ENCODE measurements around the gene HTR1A.
A peak's percentile ranks its signal among the peaks of the same experiment; 100 is the strongest.

Gene HTR1A

DNA sequence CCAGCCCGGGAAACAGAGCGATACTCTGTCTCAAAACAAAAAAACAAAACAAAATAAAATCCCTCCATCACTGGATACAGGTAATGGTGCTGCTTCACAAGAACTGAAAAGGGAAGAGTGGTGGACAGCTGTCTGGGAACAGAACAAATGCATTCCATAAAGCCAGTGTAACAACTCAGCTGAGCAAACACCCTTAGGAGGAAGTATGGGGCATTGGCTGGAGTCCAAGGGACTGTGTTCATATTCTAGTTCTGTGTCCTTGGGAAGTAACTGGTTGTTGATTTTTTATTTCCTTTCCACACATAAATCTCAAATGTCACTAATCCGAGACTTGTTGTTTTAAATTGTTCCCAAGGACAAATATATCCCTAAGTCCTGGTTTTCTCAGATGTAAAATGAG lies 38.3 kb downstream of the HTR1A start:
- in situ Hi-C loops (cut with HindIII; ENCODE audit: low pct_ligation_motif_present, low sequenced_read_pairs): no loop called here
- TF ChIP-seq, protein P1, sequence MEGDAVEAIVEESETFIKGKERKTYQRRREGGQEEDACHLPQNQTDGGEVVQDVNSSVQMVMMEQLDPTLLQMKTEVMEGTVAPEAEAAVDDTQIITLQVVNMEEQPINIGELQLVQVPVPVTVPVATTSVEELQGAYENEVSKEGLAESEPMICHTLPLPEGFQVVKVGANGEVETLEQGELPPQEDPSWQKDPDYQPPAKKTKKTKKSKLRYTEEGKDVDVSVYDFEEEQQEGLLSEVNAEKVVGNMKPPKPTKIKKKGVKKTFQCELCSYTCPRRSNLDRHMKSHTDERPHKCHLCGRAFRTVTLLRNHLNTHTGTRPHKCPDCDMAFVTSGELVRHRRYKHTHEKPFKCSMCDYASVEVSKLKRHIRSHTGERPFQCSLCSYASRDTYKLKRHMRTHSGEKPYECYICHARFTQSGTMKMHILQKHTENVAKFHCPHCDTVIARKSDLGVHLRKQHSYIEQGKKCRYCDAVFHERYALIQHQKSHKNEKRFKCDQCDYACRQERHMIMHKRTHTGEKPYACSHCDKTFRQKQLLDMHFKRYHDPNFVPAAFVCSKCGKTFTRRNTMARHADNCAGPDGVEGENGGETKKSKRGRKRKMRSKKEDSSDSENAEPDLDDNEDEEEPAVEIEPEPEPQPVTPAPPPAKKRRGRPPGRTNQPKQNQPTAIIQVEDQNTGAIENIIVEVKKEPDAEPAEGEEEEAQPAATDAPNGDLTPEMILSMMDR (IDR thresholded peaks at IDR 0.05; ENCODE audit: low read depth, low read length, missing control alignments): no peak
- no peak for DNase-seq

DNA sequence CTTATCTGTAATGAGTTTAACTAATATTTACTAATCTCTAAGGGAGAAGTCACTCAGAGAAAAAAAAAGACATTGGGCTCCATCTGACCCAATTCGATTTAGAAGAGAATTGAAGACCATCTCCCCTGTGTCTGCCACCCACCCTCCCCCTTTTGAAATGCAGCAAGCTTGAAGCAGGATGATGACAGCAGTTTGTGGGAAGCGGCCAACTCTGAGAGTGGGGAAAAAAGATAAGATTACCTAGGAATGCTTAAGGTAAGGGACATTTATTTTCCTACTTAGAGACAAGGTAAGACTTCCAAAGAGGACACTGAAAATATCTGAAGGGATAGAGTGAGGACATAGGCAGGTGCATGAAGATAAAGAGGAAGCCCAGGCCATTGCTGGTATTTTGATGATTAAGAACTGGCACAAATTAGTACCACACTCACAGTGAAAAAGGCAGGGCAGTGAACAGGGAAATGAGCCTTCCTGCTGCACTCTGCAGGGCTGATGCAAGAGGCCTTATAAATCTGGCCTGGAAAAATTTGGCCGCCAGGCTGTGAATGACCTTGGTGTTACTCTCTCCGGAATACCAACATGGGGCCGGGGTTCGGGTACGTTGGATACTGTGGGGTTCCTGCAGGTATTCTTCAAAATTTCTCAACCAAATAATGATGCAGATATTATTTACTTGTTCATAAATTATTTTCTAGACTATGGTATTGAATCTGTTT lies 42.3 kb downstream of the HTR1A start:
- no peaks in the 10 kb centered on the region for H3K36me3 ChIP-seq (replicated peaks)
- H3K27ac ChIP-seq: no peak overlapping the region
- H3K27me3 ChIP-seq (replicated peaks): no peaks in the 10 kb centered on the region
- DNase-seq: no peak
- TF ChIP-seq, protein P1 (IDR thresholded peaks at IDR 0.05; ENCODE audit: low read depth, low read length, missing control alignments): no peak
- in situ Hi-C loops (cut with HindIII; ENCODE audit: low pct_ligation_motif_present, low sequenced_read_pairs): no loop called here
- H3K4me3 ChIP-seq (ENCODE audit: low read depth, low read length): no peak overlapping the region

More for the DNA sequence above, 38.3 kb downstream of the HTR1A start:
- Histone ChIP-seq H3K27me3 (replicated peaks) (no peaks in the 10 kb centered on the region), H3K36me3 (replicated peaks) (no peaks in the 10 kb centered on the region), H3K27ac (no peak overlapping the region), H3K4me3 (ENCODE audit: low read depth, low read length) (no peak overlapping the region)

DNA sequence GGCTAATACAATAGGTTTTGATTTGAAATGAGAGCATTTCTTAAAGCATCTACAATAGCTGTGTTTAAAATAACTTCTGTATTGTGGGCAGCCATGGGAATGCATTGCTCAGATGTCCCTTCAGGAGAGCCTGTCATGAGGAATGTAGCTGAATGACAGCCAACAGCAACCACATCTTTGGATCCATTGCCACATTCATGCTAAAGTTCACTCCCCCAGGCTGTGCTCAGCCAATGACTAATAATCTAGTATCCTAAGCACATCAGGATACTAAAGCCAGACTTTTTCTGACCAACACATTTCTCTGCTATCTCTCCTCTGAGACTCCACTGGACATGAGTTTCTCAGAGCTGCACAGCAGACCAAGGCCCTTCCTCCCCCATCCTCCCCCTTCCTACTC lies 45.5 kb downstream of the HTR1A start:
- in situ Hi-C loops (cut with HindIII; ENCODE audit: low pct_ligation_motif_present, low sequenced_read_pairs): no loop called here
- TF ChIP-seq, protein P1 (IDR thresholded peaks at IDR 0.05; ENCODE audit: low read depth, low read length, missing control alignments): no peak
- DNase-seq: peak; percentile 18
- Histone ChIP-seq H3K4me3 (ENCODE audit: low read depth, low read length) (no peak overlapping the region), H3K27ac (no peak overlapping the region), H3K36me3 (replicated peaks) (no peaks in the 10 kb centered on the region), H3K27me3 (replicated peaks) (no peaks in the 10 kb centered on the region)

DNA sequence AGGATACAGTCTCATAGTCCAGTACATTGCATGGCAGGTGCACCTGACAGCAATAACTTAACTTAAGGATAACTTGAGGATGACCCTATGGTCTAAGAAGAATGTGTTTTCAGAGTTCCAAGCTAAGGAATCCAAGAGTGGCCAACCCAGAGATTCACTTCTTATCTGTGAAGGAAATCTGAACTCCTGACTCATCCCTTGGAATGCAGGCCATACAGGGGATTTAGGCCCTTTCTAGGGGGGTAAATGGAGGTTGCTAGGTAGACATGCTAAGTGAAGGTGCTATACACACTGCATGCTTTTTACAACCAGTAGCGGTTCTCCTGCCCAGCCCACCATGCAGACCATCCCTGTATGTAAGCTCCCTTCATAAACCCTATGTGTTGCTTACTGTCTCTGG lies 50.4 kb downstream of the HTR1A start:
- TF ChIP-seq, protein P1 (IDR thresholded peaks at IDR 0.05; ENCODE audit: low read depth, low read length, missing control alignments): no peak
- in situ Hi-C loops (cut with HindIII; ENCODE audit: low pct_ligation_motif_present, low sequenced_read_pairs): no loop called here
- no peaks in the 10 kb centered on the region for H3K27me3 ChIP-seq (replicated peaks)
- no peak overlapping the region for H3K4me3 ChIP-seq (ENCODE audit: low read depth, low read length)
- DNase-seq: no peak
- no peaks in the 10 kb centered on the region for H3K36me3 ChIP-seq (replicated peaks)
- no peak overlapping the region for H3K27ac ChIP-seq
